Liver (tissue), 9 donors: ENCODE measurements around the gene TOMM40L. TPM values are rescaled to one million over a fixed set of nuclear protein-coding genes. Genes with fewer than 3 reads are reported as not detected.

Experiments
- DNase-seq: peaks from one replicate; pipeline ENCODE4 v3.0.0-alpha.2; 2017; ENCODE audit warnings: low spot score
- H3K27ac ChIP-seq, 2 donors: one replicate each; pipeline ENCODE4 v1.7.0; 2013; ENCODE audit warnings: inconsistent platforms in 2 of 2, low read length in 2 of 2, control low read depth in 1 of 2, low read depth in 1 of 2, mild to moderate bottlenecking in 1 of 2
- H3K27me3 ChIP-seq, 4 donors: one replicate each; pipeline versions ENCODE4 v1.6.1 to v1.7.0; 2013; ENCODE audit warnings: low read length in 3 of 4, inconsistent platforms in 1 of 4, mild to moderate bottlenecking in 1 of 4, moderate library complexity in 1 of 4; ENCODE audit not compliant: control insufficient read depth in 4 of 4, insufficient read depth in 4 of 4
- H3K36me3 ChIP-seq, 4 donors: one replicate each; pipeline versions ENCODE4 v1.6.1 to v1.7.0; 2013; ENCODE audit warnings: low read length in 3 of 4, mild to moderate bottlenecking in 3 of 4, low read depth in 1 of 4, moderate library complexity in 1 of 4; ENCODE audit not compliant: control insufficient read depth in 4 of 4, insufficient read depth in 3 of 4
- H3K4me1 ChIP-seq, 4 donors: one replicate each; pipeline versions ENCODE4 v1.6.1 to v1.7.0; 2013; ENCODE audit warnings: low read length in 3 of 4, mild to moderate bottlenecking in 3 of 4, moderate library complexity in 1 of 4; ENCODE audit not compliant: control insufficient read depth in 4 of 4, insufficient read depth in 4 of 4
- H3K4me3 ChIP-seq, 3 donors: one replicate each; pipeline versions ENCODE4 v1.6.1 to v1.7.0; 2013; ENCODE audit warnings: low read length in 3 of 3, control low read depth in 1 of 3, low read depth in 1 of 3, mild to moderate bottlenecking in 1 of 3
- H3K9ac ChIP-seq, 2 donors: one replicate each; pipeline ENCODE4 v1.7.0; 2013; ENCODE audit warnings: low read length in 2 of 2, mild to moderate bottlenecking in 2 of 2, moderate library complexity in 2 of 2, control low read depth in 1 of 2, low read depth in 1 of 2
- H3K9me3 ChIP-seq, 4 donors: one replicate each; pipeline versions ENCODE4 v1.6.1 to v1.7.0; 2013; ENCODE audit warnings: low read length in 3 of 4; ENCODE audit not compliant: control insufficient read depth in 4 of 4
- CTCF ChIP-seq: fragments of 150-350 bp; IDR thresholded peaks from 2 replicates; pipeline ENCODE4 v1.5.1; 2017; ENCODE audit warnings: improper control_type of control experiment, low read depth, low read length; ENCODE audit not compliant: missing input control
- FOXA1 ChIP-seq: IDR thresholded peaks from 2 replicates; pipeline ENCODE4 v1.6.1; 2016; ENCODE audit warnings: antibody characterized with exemption
- GABPA ChIP-seq, 2 donors: IDR thresholded peaks in 1 of 2; conservative IDR thresholded peaks in 1 of 2; 2 replicates each; pipeline ENCODE4 v1.6.1; 2016; ENCODE audit warnings: antibody characterized with exemption in 2 of 2, mild to moderate bottlenecking in 1 of 2, moderate library complexity in 1 of 2
- HNF4G ChIP-seq: IDR thresholded peaks from 2 replicates; pipeline ENCODE4 v1.6.1; 2016; ENCODE audit warnings: antibody characterized with exemption
- JUND ChIP-seq, 2 donors: IDR thresholded peaks; 2 replicates each; pipeline ENCODE4 v1.6.1; 2016; ENCODE audit warnings: antibody characterized with exemption in 2 of 2
- NR2F2 ChIP-seq: IDR thresholded peaks from 2 replicates; pipeline ENCODE4 v1.6.1; 2016; ENCODE audit warnings: antibody characterized with exemption
- RAD21 ChIP-seq, 2 donors: IDR thresholded peaks; 2 replicates each; pipeline ENCODE4 v1.6.1; 2016; ENCODE audit warnings: antibody characterized with exemption in 2 of 2, mild to moderate bottlenecking in 2 of 2
- REST ChIP-seq: IDR thresholded peaks from 2 replicates; pipeline ENCODE4 v1.6.1; 2016; ENCODE audit warnings: antibody characterized with exemption, mild to moderate bottlenecking
- RXRA ChIP-seq, 2 donors: IDR thresholded peaks; 2 replicates each; pipeline ENCODE4 v1.6.1; 2017 to 2018; ENCODE audit warnings: antibody characterized with exemption in 2 of 2, mild to moderate bottlenecking in 1 of 2
- TAF1 ChIP-seq: conservative IDR thresholded peaks from 2 replicates; pipeline ENCODE4 v1.6.1; 2016; ENCODE audit warnings: antibody characterized with exemption, mild to moderate bottlenecking
- YY1 ChIP-seq: IDR thresholded peaks from 2 replicates; pipeline ENCODE4 v1.6.1; 2016; ENCODE audit warnings: antibody characterized with exemption, mild to moderate bottlenecking
- ZBTB33 ChIP-seq: IDR thresholded peaks from 2 replicates; pipeline ENCODE4 v1.6.1; 2016; ENCODE audit warnings: antibody characterized with exemption
- WGBS: extraction: QIAGEN DNeasy Blood & Tissue Kit; methylation state at CpG from one replicate; pipeline ENCODE4 v1.1.7; 2013; 5-methylcytosine and 5-hydroxymethylcytosine counted together
- polyA plus RNA-seq, 2 donors: library from polyadenylated mRNA; stranded (reverse) in 1 of 2; unstranded in 1 of 2; fragments of 200-250 nt in 1 of 2; fragments of >200 nt in 1 of 2; fragmentation: Nextera tagmentation in 1 of 2; extraction: Ambion mirVana in 1 of 2; gene quantifications; one replicate each; pipeline versions ENCODE4 v1.2.1 to v1.2.3, GENCODE V29; 2013 to 2015
- total RNA-seq, 2 donors: library from RNA; depleted of rRNA; stranded (reverse); fragments of >200 nt; gene quantifications; one replicate each; pipeline ENCODE4 v1.2.3, GENCODE V29; 2014
- TF ChIP-seq, protein P1 (sequence below): IDR thresholded peaks from 2 replicates; pipeline ENCODE4 v1.6.1; 2016; ENCODE audit warnings: antibody characterized with exemption
- donor health status: healthy.
- donor health status: healthy.
- donor health status: healthy.
- donor health status: healthy.
- donor health status: healthy.

Gene TOMM40L
- total and polyA plus RNA-seq, 4 donors = 6.7 to 10.5 (median 8.9) TPM

GRCh38 chr1:161209790-161210409 is 16.0 kb upstream of the TOMM40L start (continued):
- peak; percentile 98 for TF ChIP-seq RAD21 (IDR thresholded peaks at IDR 0.05)
- TF ChIP-seq GABPA (IDR thresholded peaks at IDR 0.05 in 1 of 2, conservative IDR thresholded peaks at IDR 0.05 in 1 of 2) = peak; percentile 17 to 58
- peak; percentile 15 to 32 for TF ChIP-seq RXRA (IDR thresholded peaks at IDR 0.05)

DNA sequence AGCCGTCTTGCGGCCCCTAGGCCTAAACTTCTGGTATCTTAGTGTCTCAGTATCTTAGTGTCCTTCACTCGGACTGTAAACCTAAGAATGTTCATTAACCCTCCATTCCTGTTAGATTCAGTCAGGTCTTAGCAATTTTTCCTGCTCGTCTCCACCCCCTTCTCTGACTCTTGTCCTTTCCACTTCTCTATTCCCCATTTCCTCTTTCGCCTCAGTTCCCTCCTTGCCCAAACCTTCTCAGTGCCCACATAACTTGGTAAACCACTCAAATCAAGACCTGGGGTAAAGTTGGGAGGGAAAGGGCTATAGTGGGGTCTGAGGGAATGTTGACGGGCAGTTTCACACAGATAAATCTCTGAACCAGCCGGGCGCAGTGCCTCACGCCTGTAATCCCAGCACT is 11.5 kb upstream of the TOMM40L start:
- H3K9ac ChIP-seq = no peak overlapping the region

More for the DNA sequence above, 11.5 kb upstream of the TOMM40L start:
- Histone ChIP-seq H3K4me3 (no peak overlapping the region), H3K9me3 (no peaks in the 10 kb centered on the region), H3K27me3 (no peaks in the 10 kb centered on the region), H3K4me1 (peaks cover 9 to 42% (median 29%) of the 10 kb centered on the region in 4 donors), H3K36me3 (peaks cover 11 to 37% (median 36%) of the 10 kb centered on the region in 4 donors), H3K27ac (peak overlapping the region; percentile 9 to 100)
- whole genome bisulfite sequencing = 91% methylated on average over 9 of the region's 9 CpGs
- no peak for TF ChIP-seq GABPA (IDR thresholded peaks at IDR 0.05 in 1 of 2, conservative IDR thresholded peaks at IDR 0.05 in 1 of 2)
- no peak for TF ChIP-seq CTCF
- no peak for TF ChIP-seq JUND (IDR thresholded peaks at IDR 0.05)
- no peak for TF ChIP-seq FOXA1
- TF ChIP-seq REST = no peak
- no peak for TF ChIP-seq TAF1
- TF ChIP-seq NR2F2 = no peak
- no peak for TF ChIP-seq HNF4G
- TF ChIP-seq, protein P1, sequence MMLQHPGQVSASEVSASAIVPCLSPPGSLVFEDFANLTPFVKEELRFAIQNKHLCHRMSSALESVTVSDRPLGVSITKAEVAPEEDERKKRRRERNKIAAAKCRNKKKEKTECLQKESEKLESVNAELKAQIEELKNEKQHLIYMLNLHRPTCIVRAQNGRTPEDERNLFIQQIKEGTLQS = no peak
- TF ChIP-seq YY1 = no peak
- TF ChIP-seq ZBTB33 = no peak
- DNase-seq = no peak
